WTC11 (cell line): Measurements from ENCODE around the gene RGL4. TPM values are rescaled to one million over a fixed set of nuclear protein-coding genes. Genes with fewer than 3 reads are reported as not detected.

Experiments
- ATAC-seq: fragments of 200-7000 bp; cut with Tn5 transposase; 2 replicates; pipeline ENCODE4 v1.10.0; 2021; ENCODE audit warnings: mild to moderate bottlenecking, moderate library complexity
- CTCF ChIA-PET: fragments of 300-600 bp; sonication (Branson Sonifier 250); formaldehyde crosslinking; loops from one replicate; lab custom pipeline; 2021; ENCODE audit warnings: antibody characterized with exemption; lab: Charles Lee
- POLR2A ChIA-PET: fragments of 350-600 bp; sonication (Branson Sonifier 250); formaldehyde crosslinking; loops from one replicate; lab custom pipeline; 2021; ENCODE audit warnings: antibody characterized with exemption; lab: Charles Lee
- DNase-seq: peaks from one replicate; pipeline ENCODE4 v3.0.0; 2021; ENCODE audit warnings: low spot score
- H3K27ac Mint-ChIP-seq: 2 replicates; pipeline ENCODE4 v1.8.0; 2021; ENCODE audit warnings: mixed read lengths
- H3K27me3 Mint-ChIP-seq: 2 replicates; pipeline ENCODE4 v1.8.0; 2021; ENCODE audit warnings: low read depth, mild to moderate bottlenecking, moderate library complexity, mixed read lengths
- H3K36me3 Mint-ChIP-seq: 2 replicates; pipeline ENCODE4 v1.8.0; 2021; ENCODE audit warnings: mixed read lengths
- H3K4me1 Mint-ChIP-seq: 2 replicates; pipeline ENCODE4 v1.8.0; 2022; ENCODE audit warnings: mixed read lengths
- H3K4me3 Mint-ChIP-seq: 2 replicates; pipeline ENCODE4 v1.8.0; 2021; ENCODE audit warnings: mild to moderate bottlenecking, moderate library complexity, mixed read lengths
- H3K9me3 Mint-ChIP-seq: 2 replicates; pipeline ENCODE4 v1.8.0; 2021; ENCODE audit warnings: mixed read lengths
- CDX4 ChIP-seq: fragments of 250-450 bp; sonication (Bioruptor Pico); IDR thresholded peaks from 2 replicates; pipeline ENCODE4 v1.9.0; 2021; ENCODE audit warnings: moderate library complexity, mild to moderate bottlenecking, inconsistent platforms, borderline replicate concordance
- ERG ChIP-seq: fragments of 250-450 bp; sonication (Bioruptor Pico); IDR thresholded peaks from 2 replicates; pipeline ENCODE4 v1.8.0; 2021; ENCODE audit warnings: mild to moderate bottlenecking
- ESRRA ChIP-seq: sonication (generic); formaldehyde crosslinking; IDR thresholded peaks from 2 replicates; pipeline ENCODE4 v1.8.1; 2022; ENCODE audit warnings: mild to moderate bottlenecking, missing genetic modification reagents, borderline replicate concordance
- MLX ChIP-seq: sonication (generic); formaldehyde crosslinking; IDR thresholded peaks from 2 replicates; pipeline ENCODE4 v1.8.1; 2023; ENCODE audit warnings: mild to moderate bottlenecking, missing genetic modification reagents, moderate library complexity
- NR1H2 ChIP-seq: sonication (generic); formaldehyde crosslinking; IDR thresholded peaks from 2 replicates; pipeline ENCODE4 v1.9.0; 2021; ENCODE audit warnings: mild to moderate bottlenecking, moderate library complexity, missing genetic modification reagents
- NR3C1 ChIP-seq: sonication (generic); formaldehyde crosslinking; conservative IDR thresholded peaks from 2 replicates; pipeline ENCODE4 v1.8.1; 2023; ENCODE audit warnings: low read depth, mild to moderate bottlenecking, missing genetic modification reagents
- SMAD4 ChIP-seq: sonication (generic); formaldehyde crosslinking; IDR thresholded peaks from 2 replicates; pipeline ENCODE4 v1.8.0; 2022; ENCODE audit warnings: mild to moderate bottlenecking, missing genetic modification reagents
- SP1 ChIP-seq: sonication (generic); formaldehyde crosslinking; conservative IDR thresholded peaks from 2 replicates; pipeline ENCODE4 v1.8.1; 2022; ENCODE audit warnings: missing genetic modification reagents
- TEAD4 ChIP-seq: sonication (generic); formaldehyde crosslinking; IDR thresholded peaks from 2 replicates; pipeline ENCODE4 v1.8.0; 2022; ENCODE audit warnings: mild to moderate bottlenecking, missing genetic modification reagents
- TP53 ChIP-seq: sonication (generic); formaldehyde crosslinking; IDR thresholded peaks from 2 replicates; pipeline ENCODE4 v1.8.1; 2023; ENCODE audit warnings: mild to moderate bottlenecking, missing genetic modification reagents
- ZNF121 ChIP-seq: sonication (generic); formaldehyde crosslinking; IDR thresholded peaks from 2 replicates; pipeline ENCODE4 v1.8.0; 2023; ENCODE audit warnings: missing genetic modification reagents
- ZNF281 ChIP-seq: sonication (generic); formaldehyde crosslinking; IDR thresholded peaks from 2 replicates; pipeline ENCODE4 v1.8.0; 2023; ENCODE audit warnings: mild to moderate bottlenecking, missing genetic modification reagents
- total RNA-seq: library from RNA; stranded (reverse); gene quantifications from 3 replicates; pipeline ENCODE4 v1.2.3, GENCODE V29; 2021
- TF ChIP-seq, protein P1 (sequence below): sonication (generic); formaldehyde crosslinking; IDR thresholded peaks from 2 replicates; pipeline ENCODE4 v1.8.1; 2023; ENCODE audit warnings: mild to moderate bottlenecking, moderate library complexity, missing genetic modification reagents
- TF ChIP-seq, protein P2 (sequence below): sonication (generic); formaldehyde crosslinking; IDR thresholded peaks from 2 replicates; pipeline ENCODE4 v1.8.0; 2023; ENCODE audit warnings: missing genetic modification reagents, mild to moderate bottlenecking, borderline replicate concordance
- TF ChIP-seq, protein P3 (sequence below): sonication (generic); formaldehyde crosslinking; IDR thresholded peaks from 2 replicates; pipeline ENCODE4 v1.8.1; 2023; ENCODE audit warnings: mild to moderate bottlenecking, missing genetic modification reagents
- TF ChIP-seq, protein P4 (sequence below): sonication (generic); formaldehyde crosslinking; IDR thresholded peaks from 2 replicates; pipeline ENCODE4 v1.8.1; 2023; ENCODE audit warnings: mild to moderate bottlenecking, missing genetic modification reagents, moderate library complexity
- TF ChIP-seq, protein P5 (sequence below): sonication (generic); formaldehyde crosslinking; conservative IDR thresholded peaks from 2 replicates; pipeline ENCODE4 v1.8.1; 2023; ENCODE audit warnings: mild to moderate bottlenecking, low read depth, missing genetic modification reagents, moderate library complexity

RGL4 gene
- total RNA-seq, 1 experiment from 2014 or later, result not detected

DNA sequence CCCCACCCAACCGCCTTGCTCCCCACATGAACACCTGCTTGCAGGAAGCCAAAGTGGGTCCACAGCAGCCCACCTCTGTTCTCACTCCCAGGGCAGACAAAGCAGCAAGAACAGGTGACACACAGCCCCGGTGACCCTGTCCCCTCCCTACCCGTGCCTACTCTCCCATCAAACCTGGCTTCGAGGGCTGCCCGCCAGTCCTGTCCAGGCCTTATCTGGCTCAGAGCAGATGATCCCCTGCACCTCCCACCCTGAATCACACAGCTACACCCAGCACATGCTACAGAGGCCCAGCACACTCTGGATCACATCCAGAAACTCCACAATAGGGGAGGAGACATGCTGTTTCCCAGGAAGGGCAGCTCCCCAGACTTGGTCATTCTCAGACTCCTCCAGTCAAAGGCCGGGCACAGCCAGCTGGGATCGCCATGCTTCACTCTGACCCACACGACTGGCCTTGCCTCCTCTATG, 6.2 kb upstream of the RGL4 start:
- POLR2A ChIA-PET, result no interaction called here
- no peak for TF ChIP-seq TP53 (CRISPR knock-in tag)
- TF ChIP-seq, protein P1, sequence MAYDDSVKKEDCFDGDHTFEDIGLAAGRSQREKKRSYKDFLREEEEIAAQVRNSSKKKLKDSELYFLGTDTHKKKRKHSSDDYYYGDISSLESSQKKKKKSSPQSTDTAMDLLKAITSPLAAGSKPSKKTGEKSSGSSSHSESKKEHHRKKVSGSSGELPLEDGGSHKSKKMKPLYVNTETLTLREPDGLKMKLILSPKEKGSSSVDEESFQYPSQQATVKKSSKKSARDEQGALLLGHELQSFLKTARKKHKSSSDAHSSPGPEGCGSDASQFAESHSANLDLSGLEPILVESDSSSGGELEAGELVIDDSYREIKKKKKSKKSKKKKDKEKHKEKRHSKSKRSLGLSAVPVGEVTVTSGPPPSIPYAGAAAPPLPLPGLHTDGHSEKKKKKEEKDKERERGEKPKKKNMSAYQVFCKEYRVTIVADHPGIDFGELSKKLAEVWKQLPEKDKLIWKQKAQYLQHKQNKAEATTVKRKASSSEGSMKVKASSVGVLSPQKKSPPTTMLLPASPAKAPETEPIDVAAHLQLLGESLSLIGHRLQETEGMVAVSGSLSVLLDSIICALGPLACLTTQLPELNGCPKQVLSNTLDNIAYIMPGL (CRISPR knock-in tag), result no peak
- no peak for TF ChIP-seq MLX (CRISPR knock-in tag)
- no peak for TF ChIP-seq TEAD4 (CRISPR knock-in tag)
- no peak for TF ChIP-seq ZNF121
- TF ChIP-seq SP1 (CRISPR knock-in tag), result no peak
- TF ChIP-seq NR3C1, result no peak
- no peak for TF ChIP-seq CDX4 (CRISPR knock-in tag)
- TF ChIP-seq, protein P2, sequence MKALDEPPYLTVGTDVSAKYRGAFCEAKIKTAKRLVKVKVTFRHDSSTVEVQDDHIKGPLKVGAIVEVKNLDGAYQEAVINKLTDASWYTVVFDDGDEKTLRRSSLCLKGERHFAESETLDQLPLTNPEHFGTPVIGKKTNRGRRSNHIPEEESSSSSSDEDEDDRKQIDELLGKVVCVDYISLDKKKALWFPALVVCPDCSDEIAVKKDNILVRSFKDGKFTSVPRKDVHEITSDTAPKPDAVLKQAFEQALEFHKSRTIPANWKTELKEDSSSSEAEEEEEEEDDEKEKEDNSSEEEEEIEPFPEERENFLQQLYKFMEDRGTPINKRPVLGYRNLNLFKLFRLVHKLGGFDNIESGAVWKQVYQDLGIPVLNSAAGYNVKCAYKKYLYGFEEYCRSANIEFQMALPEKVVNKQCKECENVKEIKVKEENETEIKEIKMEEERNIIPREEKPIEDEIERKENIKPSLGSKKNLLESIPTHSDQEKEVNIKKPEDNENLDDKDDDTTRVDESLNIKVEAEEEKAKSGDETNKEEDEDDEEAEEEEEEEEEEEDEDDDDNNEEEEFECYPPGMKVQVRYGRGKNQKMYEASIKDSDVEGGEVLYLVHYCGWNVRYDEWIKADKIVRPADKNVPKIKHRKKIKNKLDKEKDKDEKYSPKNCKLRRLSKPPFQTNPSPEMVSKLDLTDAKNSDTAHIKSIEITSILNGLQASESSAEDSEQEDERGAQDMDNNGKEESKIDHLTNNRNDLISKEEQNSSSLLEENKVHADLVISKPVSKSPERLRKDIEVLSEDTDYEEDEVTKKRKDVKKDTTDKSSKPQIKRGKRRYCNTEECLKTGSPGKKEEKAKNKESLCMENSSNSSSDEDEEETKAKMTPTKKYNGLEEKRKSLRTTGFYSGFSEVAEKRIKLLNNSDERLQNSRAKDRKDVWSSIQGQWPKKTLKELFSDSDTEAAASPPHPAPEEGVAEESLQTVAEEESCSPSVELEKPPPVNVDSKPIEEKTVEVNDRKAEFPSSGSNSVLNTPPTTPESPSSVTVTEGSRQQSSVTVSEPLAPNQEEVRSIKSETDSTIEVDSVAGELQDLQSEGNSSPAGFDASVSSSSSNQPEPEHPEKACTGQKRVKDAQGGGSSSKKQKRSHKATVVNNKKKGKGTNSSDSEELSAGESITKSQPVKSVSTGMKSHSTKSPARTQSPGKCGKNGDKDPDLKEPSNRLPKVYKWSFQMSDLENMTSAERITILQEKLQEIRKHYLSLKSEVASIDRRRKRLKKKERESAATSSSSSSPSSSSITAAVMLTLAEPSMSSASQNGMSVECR (CRISPR knock-in tag), result no peak
- TF ChIP-seq, protein P3, sequence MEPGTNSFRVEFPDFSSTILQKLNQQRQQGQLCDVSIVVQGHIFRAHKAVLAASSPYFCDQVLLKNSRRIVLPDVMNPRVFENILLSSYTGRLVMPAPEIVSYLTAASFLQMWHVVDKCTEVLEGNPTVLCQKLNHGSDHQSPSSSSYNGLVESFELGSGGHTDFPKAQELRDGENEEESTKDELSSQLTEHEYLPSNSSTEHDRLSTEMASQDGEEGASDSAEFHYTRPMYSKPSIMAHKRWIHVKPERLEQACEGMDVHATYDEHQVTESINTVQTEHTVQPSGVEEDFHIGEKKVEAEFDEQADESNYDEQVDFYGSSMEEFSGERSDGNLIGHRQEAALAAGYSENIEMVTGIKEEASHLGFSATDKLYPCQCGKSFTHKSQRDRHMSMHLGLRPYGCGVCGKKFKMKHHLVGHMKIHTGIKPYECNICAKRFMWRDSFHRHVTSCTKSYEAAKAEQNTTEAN (CRISPR knock-in tag), result no peak
- TF ChIP-seq, protein P4, sequence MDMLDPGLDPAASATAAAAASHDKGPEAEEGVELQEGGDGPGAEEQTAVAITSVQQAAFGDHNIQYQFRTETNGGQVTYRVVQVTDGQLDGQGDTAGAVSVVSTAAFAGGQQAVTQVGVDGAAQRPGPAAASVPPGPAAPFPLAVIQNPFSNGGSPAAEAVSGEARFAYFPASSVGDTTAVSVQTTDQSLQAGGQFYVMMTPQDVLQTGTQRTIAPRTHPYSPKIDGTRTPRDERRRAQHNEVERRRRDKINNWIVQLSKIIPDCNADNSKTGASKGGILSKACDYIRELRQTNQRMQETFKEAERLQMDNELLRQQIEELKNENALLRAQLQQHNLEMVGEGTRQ, result no peak
- TF ChIP-seq, all 79 proteins: peak for 0
- no peaks in the 10 kb centered on the region for H3K4me1 Mint-ChIP-seq

GRCh38 chr22:23685205-23685784, 5.5 kb upstream of the RGL4 start:
- DNase-seq, result no peak
- no peaks in the 10 kb centered on the region for H3K9me3 Mint-ChIP-seq
- no peak for ATAC-seq
- CTCF ChIA-PET, result interaction anchor here (2.0 kb wide), 1 partner anchor 164 kb away, joined by 7 read pairs; no protein-coding TSS in a partner anchor
- H3K4me1 Mint-ChIP-seq, result no peaks in the 10 kb centered on the region
- no peaks in the 10 kb centered on the region for H3K27me3 Mint-ChIP-seq
- POLR2A ChIA-PET, result no interaction called here
- peaks cover 23% of the 10 kb centered on the region for H3K36me3 Mint-ChIP-seq
- H3K27ac Mint-ChIP-seq, result no peak overlapping the region
- H3K4me3 Mint-ChIP-seq, result no peak overlapping the region
- no peak for TF ChIP-seq TP53 (CRISPR knock-in tag)
- no peak for TF ChIP-seq ZNF121
- no peak for TF ChIP-seq SMAD4 (CRISPR knock-in tag)
- TF ChIP-seq ESRRA (CRISPR knock-in tag), result no peak
- TF ChIP-seq NR1H2 (CRISPR knock-in tag), result no peak
- TF ChIP-seq, protein P5, sequence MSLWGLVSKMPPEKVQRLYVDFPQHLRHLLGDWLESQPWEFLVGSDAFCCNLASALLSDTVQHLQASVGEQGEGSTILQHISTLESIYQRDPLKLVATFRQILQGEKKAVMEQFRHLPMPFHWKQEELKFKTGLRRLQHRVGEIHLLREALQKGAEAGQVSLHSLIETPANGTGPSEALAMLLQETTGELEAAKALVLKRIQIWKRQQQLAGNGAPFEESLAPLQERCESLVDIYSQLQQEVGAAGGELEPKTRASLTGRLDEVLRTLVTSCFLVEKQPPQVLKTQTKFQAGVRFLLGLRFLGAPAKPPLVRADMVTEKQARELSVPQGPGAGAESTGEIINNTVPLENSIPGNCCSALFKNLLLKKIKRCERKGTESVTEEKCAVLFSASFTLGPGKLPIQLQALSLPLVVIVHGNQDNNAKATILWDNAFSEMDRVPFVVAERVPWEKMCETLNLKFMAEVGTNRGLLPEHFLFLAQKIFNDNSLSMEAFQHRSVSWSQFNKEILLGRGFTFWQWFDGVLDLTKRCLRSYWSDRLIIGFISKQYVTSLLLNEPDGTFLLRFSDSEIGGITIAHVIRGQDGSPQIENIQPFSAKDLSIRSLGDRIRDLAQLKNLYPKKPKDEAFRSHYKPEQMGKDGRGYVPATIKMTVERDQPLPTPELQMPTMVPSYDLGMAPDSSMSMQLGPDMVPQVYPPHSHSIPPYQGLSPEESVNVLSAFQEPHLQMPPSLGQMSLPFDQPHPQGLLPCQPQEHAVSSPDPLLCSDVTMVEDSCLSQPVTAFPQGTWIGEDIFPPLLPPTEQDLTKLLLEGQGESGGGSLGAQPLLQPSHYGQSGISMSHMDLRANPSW (CRISPR knock-in tag), result no peak
- no peak for TF ChIP-seq ERG (CRISPR knock-in tag)
- no peak for TF ChIP-seq ZNF281

More for the DNA sequence above, 6.2 kb upstream of the RGL4 start:
- no peaks in the 10 kb centered on the region for H3K27me3 Mint-ChIP-seq
- H3K27ac Mint-ChIP-seq, result no peak overlapping the region
- peaks cover 20% of the 10 kb centered on the region for H3K36me3 Mint-ChIP-seq
- H3K9me3 Mint-ChIP-seq, result no peaks in the 10 kb centered on the region
- DNase-seq (no peak), ATAC-seq (no peak)
- H3K4me3 Mint-ChIP-seq, result no peak overlapping the region
- CTCF ChIA-PET, result no interaction called here
